Naive thymus-derived CD8-positive, alpha-beta T cell (primary cell): ENCODE measurements around the gene BRD1. TPM values are rescaled to one million over a fixed set of nuclear protein-coding genes. Genes with fewer than 3 reads are reported as not detected.

Experiments
- ATAC-seq, 2 donors: fragments of 150-1000 bp; cut with Tn5 transposase in 1 of 2; sonication (Bioruptor Pico), chemical (Tn5 transposase) in 1 of 2; 1 replicate in 1 of 2; 2 replicates in 1 of 2; pipeline ENCODE4 v1.10.0; 2021; ENCODE audit warnings: mild to moderate bottlenecking in 2 of 2, moderate library complexity in 2 of 2
- POLR2A ChIA-PET: fragments of 350-600 bp; sonication (Branson Sonifier 250); formaldehyde crosslinking; loops from one replicate; lab custom pipeline; 2021; ENCODE audit warnings: antibody characterized with exemption; lab: Charles Lee
- DNase-seq, 10 donors: peaks; one replicate each; pipeline versions ENCODE4 v3.0.0 to v3.0.0-alpha.2; 2020 to 2022
- H3K27ac Mint-ChIP-seq, 10 donors: one replicate each; pipeline ENCODE4 v1.8.0; 2020 to 2022; ENCODE audit warnings: mild to moderate bottlenecking in 10 of 10, mixed read lengths in 10 of 10, moderate library complexity in 4 of 10, inconsistent platforms in 1 of 10
- H3K27me3 Mint-ChIP-seq, 5 donors: one replicate each; pipeline ENCODE4 v1.8.0; 2021 to 2022; ENCODE audit warnings: mixed read lengths in 5 of 5
- H3K36me3 Mint-ChIP-seq, 3 donors: one replicate each; pipeline ENCODE4 v1.8.0; 2020 to 2022; ENCODE audit warnings: mixed read lengths in 3 of 3, mild to moderate bottlenecking in 2 of 3, inconsistent platforms in 1 of 3
- H3K4me1 Mint-ChIP-seq, 4 donors: one replicate each; pipeline ENCODE4 v1.8.0; 2021 to 2022; ENCODE audit warnings: mixed read lengths in 4 of 4
- H3K4me3 Mint-ChIP-seq, 10 donors: one replicate each; pipeline ENCODE4 v1.8.0; 2020 to 2022; ENCODE audit warnings: mild to moderate bottlenecking in 10 of 10, mixed read lengths in 10 of 10, moderate library complexity in 6 of 10, inconsistent platforms in 1 of 10
- H3K9me3 Mint-ChIP-seq, 9 donors: one replicate each; pipeline ENCODE4 v1.8.0; 2020 to 2022; ENCODE audit warnings: mixed read lengths in 9 of 9, mild to moderate bottlenecking in 3 of 9, inconsistent platforms in 1 of 9, moderate library complexity in 1 of 9
- polyA plus RNA-seq, 3 donors: library from polyadenylated mRNA; unstranded; fragments of 300-500 nt; fragmentation: Illumina TruSeq; gene quantifications; one replicate each; pipeline ENCODE4 v1.2.3, GENCODE V29; 2021
- total RNA-seq, 8 experiments: library from RNA in 2 of 8; stranded (reverse) in 2 of 8; gene quantifications; one replicate each; pipeline ENCODE4 v1.2.3 and lab custom pipeline; 2021 to 2026

BRD1 gene
- total and polyA plus RNA-seq, 5 experiments from 2014 or later: 1.9 to 86.8 (median 3.7) TPM

- no peaks in the 10 kb centered on the region for H3K27me3 Mint-ChIP-seq
- DNase-seq (peak in 1 of 10 donors; percentile 18), ATAC-seq (no peak)
- H3K9me3 Mint-ChIP-seq: no peaks in the 10 kb centered on the region
- H3K4me3 Mint-ChIP-seq: no peak overlapping the region
- H3K4me1 Mint-ChIP-seq: peaks cover 6 to 23% (median 11%) of the 10 kb centered on the region in 4 donors
- POLR2A ChIA-PET: no interaction called here
- peak overlapping the region in 2 of 10 donors; percentile 28 to 79 for H3K27ac Mint-ChIP-seq
- peaks cover 0 to 45% (median 8%) of the 10 kb centered on the region in 3 donors for H3K36me3 Mint-ChIP-seq
Observed at GRCh38 chr22:49779211-49779610, 48.5 kb downstream of the BRD1 start.

GRCh38 chr22:49777569-49778249 is 50.0 kb downstream of the BRD1 start:
- Mint-ChIP-seq H3K4me1 (peaks cover 3 to 27% (median 12%) of the 10 kb centered on the region in 4 donors), H3K27ac (no peak overlapping the region), H3K27me3 (no peaks in the 10 kb centered on the region), H3K9me3 (no peaks in the 10 kb centered on the region), H3K4me3 (no peak overlapping the region), H3K36me3 (peaks cover 0 to 48% (median 9%) of the 10 kb centered on the region in 3 donors)
- POLR2A ChIA-PET: interaction anchor here (2.3 kb wide), 1 partner anchor 10 kb away, joined by 5 read pairs; no protein-coding TSS in a partner anchor
- no peak for ATAC-seq
- DNase-seq: peak in 1 of 10 donors; percentile 55

GRCh38 chr22:49776891-49777290 is 50.8 kb downstream of the BRD1 start:
- H3K4me1 Mint-ChIP-seq: peaks cover 7 to 32% (median 16%) of the 10 kb centered on the region in 4 donors
- peaks cover 0 to 49% (median 9%) of the 10 kb centered on the region in 3 donors for H3K36me3 Mint-ChIP-seq
- DNase-seq (no peak), ATAC-seq (no peak)
- H3K27me3 Mint-ChIP-seq: no peaks in the 10 kb centered on the region
- no peaks in the 10 kb centered on the region for H3K9me3 Mint-ChIP-seq
- POLR2A ChIA-PET: interaction anchor here (0.6 to 2.3 kb wide), 2 partner anchors 9 to 148 kb away, joined by 5 read pairs; no protein-coding TSS in a partner anchor
- no peak overlapping the region for H3K27ac Mint-ChIP-seq
- no peak overlapping the region for H3K4me3 Mint-ChIP-seq

GRCh38 chr22:49775867-49776511 is 51.7 kb downstream of the BRD1 start:
- ATAC-seq (no peak), DNase-seq (no peak)
- H3K27me3 Mint-ChIP-seq: no peaks in the 10 kb centered on the region
- POLR2A ChIA-PET: interaction anchor here (0.6 to 2.3 kb wide), 2 partner anchors 8 to 235 kb away, joined by 4 to 5 read pairs; no protein-coding TSS in a partner anchor
- peak overlapping the region in 1 of 10 donors; percentile 51 for H3K4me3 Mint-ChIP-seq
- peaks cover 5 to 32% (median 15%) of the 10 kb centered on the region in 4 donors for H3K4me1 Mint-ChIP-seq
- peaks cover 0 to 44% (median 9%) of the 10 kb centered on the region in 3 donors for H3K36me3 Mint-ChIP-seq
- H3K9me3 Mint-ChIP-seq: no peaks in the 10 kb centered on the region
- H3K27ac Mint-ChIP-seq: peak overlapping the region in 1 of 10 donors; percentile 11

DNA sequence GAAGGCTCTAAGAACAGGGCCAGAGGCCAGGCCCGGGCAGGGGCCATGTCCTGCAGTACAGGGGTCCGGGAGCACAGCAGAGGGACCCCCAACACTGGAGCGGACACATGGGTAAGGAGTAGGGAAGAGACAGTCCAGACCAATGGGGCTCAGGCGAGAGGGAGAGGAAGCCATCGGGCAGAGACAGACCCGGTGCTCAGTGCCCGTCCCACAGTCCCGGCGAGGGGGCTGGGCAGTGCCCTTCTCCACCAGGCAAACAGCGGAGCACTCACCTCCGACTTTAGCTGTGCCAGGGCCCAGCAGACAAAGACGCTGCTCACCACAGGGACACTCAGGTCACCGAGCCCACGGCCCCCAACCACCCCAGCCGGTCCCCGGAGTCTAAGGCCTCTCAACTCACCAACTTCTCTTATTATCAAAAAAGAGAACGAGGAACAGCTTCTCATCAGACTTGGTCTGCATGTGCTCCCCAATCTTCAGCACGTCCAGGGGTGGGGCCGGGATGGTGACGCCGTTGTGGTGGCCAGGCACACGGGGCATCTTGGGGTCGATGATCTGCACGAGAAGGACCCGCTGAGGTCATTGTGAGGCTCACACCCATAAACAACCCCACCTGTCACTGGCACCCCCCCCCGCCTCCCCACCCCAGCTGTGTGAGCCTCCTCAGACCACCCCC is 52.3 kb downstream of the BRD1 start:
- Mint-ChIP-seq H3K4me1 (peaks cover 5 to 34% (median 18%) of the 10 kb centered on the region in 4 donors), H3K27me3 (no peaks in the 10 kb centered on the region), H3K27ac (no peak overlapping the region), H3K4me3 (no peak overlapping the region), H3K36me3 (peaks cover 0 to 44% (median 9%) of the 10 kb centered on the region in 3 donors), H3K9me3 (no peaks in the 10 kb centered on the region)
- ATAC-seq (no peak), DNase-seq (peak in 1 of 10 donors; percentile 44)
- POLR2A ChIA-PET: no interaction called here

DNA sequence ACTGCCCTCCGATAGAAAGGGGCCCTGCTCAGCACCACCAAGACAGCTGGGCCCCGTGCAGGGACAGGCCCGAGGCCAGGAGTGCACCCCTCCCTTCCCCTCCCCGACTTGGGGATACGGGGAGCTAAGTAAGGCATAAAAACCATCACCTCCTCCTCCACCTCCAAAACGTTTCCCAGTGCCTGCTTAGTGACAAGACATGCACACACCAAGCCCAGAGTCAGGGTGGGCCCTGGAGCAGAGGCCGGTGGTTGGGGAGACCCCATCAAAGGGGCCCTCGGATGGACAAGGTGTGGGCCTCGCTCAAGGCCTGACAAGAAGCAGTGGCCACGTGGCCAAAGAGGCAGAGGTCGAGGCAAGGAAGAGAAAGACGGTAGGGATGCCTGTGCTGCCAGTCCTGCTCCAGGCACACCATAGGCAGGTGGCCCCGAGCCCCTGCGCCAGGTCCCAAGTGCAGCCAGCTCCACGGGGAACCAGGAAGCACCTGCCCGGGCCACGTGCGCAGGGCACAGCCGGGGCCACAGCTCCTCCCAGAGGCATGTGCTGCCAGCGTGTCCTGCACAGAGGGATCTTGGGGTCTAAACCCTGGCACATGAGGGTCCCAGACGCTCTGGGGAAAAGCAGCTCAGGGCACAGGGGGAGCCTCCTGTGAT is 53.0 kb downstream of the BRD1 start:
- Mint-ChIP-seq H3K27ac (peak overlapping the region in 4 of 10 donors; percentile 29 to 66 (median 52)), H3K9me3 (no peaks in the 10 kb centered on the region), H3K4me1 (peaks cover 5 to 34% (median 18%) of the 10 kb centered on the region in 4 donors), H3K27me3 (no peaks in the 10 kb centered on the region), H3K36me3 (peaks cover 0 to 44% (median 9%) of the 10 kb centered on the region in 3 donors), H3K4me3 (peak overlapping the region in 1 of 10 donors; percentile 30)
- POLR2A ChIA-PET: no interaction called here
- ATAC-seq (no peak), DNase-seq (peak in 1 of 10 donors; percentile 54)

DNA sequence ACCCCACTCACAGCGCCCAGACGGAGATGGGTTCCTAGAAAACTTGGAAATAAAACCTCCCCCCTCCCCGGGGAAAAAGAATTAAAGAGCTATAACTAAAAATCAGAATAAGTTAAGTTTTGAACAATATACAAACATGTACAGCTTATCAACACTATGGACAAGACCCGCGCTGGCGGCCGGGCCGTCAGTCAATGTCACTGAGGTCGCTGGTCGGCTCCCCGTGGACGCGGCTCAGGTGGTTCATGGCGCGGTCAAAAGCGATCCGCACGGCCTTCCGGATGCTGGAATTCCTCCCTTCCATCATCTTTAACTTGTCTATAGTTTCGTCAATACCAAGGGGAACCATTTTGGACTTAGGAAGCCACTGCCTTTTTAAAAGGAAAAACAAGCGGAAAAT is 53.6 kb downstream of the BRD1 start:
- peaks cover 5 to 30% (median 18%) of the 10 kb centered on the region in 4 donors for H3K4me1 Mint-ChIP-seq
- no peaks in the 10 kb centered on the region for H3K9me3 Mint-ChIP-seq
- no peak overlapping the region for H3K4me3 Mint-ChIP-seq

GRCh38 chr22:49773531-49773930 is 54.1 kb downstream of the BRD1 start:
- H3K4me1 Mint-ChIP-seq: peaks cover 5 to 29% (median 18%) of the 10 kb centered on the region in 4 donors
- DNase-seq (peak in 1 of 10 donors; percentile 27), ATAC-seq (no peak)
- POLR2A ChIA-PET: interaction anchor here (0.7 kb wide), 1 partner anchor 20 kb away, joined by 3 read pairs; no protein-coding TSS in a partner anchor
- H3K4me3 Mint-ChIP-seq: no peak overlapping the region
- H3K9me3 Mint-ChIP-seq: peaks cover 0 to 2% (median 0%) of the 10 kb centered on the region in 9 donors
- peaks cover 0 to 39% (median 6%) of the 10 kb centered on the region in 3 donors for H3K36me3 Mint-ChIP-seq
- peak overlapping the region in 3 of 10 donors; percentile 58 to 85 (median 60) for H3K27ac Mint-ChIP-seq
- no peaks in the 10 kb centered on the region for H3K27me3 Mint-ChIP-seq

More for the DNA sequence above, 53.6 kb downstream of the BRD1 start:
- POLR2A ChIA-PET: interaction anchor here (0.7 kb wide), 1 partner anchor 21 kb away, joined by 3 read pairs; no protein-coding TSS in a partner anchor
- DNase-seq (peak in 1 of 10 donors; percentile 27), ATAC-seq (no peak)
- Mint-ChIP-seq H3K27me3 (no peaks in the 10 kb centered on the region), H3K36me3 (peaks cover 0 to 40% (median 6%) of the 10 kb centered on the region in 3 donors), H3K27ac (peak overlapping the region in 2 of 10 donors; percentile 46 to 66)

DNA sequence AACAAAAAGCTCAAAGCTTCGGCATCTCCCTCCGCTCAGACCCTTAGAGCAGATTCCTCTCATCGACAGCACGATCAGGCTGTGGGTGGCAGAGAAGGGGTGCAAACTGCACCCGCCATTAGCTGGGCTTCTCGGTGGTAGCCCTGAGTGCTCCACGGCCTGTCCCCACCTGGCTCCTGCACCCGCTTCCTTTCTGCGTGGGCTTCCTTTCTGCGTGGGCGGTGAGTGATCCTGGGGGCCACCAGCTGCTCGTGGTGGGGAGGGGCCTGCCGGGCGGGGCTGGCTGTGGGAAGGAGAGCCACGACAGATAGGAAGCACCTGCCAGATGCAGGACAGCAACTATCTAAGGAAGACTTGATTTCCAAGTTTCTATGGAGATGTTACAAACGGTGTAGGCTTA is 55.0 kb downstream of the BRD1 start:
- Mint-ChIP-seq H3K27ac (peak overlapping the region in 7 of 10 donors; percentile 46 to 85 (median 74)), H3K36me3 (peaks cover 0 to 35% (median 6%) of the 10 kb centered on the region in 3 donors), H3K4me3 (peak overlapping the region in 5 of 10 donors; percentile 7 to 33 (median 30)), H3K27me3 (no peaks in the 10 kb centered on the region), H3K4me1 (peaks cover 5 to 29% (median 16%) of the 10 kb centered on the region in 4 donors), H3K9me3 (peaks cover 0 to 2% (median 0%) of the 10 kb centered on the region in 9 donors)
- POLR2A ChIA-PET: interaction anchor here (0.8 to 1.2 kb wide), 3 partner anchors 13 to 79 kb away, joined by 3 read pairs; no protein-coding TSS in a partner anchor
- peak; percentile 15 to 52 for ATAC-seq
- DNase-seq: peak in 2 of 10 donors; percentile 14 to 28

DNA sequence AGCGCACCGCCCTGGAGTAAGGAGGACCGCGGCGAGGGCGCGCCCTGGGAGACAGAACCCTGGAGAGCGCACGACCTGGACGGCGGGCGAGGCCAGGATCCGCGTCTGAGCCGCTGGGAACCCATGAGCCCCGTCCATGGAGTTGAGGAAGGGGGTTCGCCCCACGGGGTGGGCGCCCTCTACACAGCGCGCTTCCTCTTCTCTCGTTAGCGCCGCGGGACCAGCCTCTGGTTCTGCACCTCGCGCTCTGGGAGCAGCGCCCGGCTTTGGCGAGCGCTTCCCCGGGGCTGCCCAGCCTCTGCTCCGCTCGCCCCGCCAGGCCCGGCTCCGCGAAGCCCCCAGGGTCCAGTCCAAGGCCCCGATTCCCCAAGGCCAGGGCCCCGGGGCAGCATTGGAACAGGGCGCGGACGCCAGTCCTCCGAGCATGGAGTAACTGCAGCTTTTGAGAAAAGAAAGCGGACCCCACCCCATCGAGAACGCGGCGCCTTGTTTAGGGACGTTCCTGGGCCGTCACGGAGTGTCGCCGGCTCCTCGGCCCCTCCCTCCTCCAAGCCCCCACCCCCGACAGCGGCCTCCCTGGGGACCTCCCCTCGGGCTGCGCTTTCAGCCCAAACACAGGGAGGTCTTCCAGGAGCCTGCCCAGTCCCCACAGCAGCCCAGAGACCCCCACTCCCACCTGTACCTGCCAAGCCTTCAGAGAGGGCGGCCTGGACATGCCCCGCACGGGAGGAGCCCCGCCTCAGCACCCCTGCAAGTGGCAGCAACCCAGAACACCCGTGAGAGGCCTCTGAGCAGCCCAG is 56.2 kb downstream of the BRD1 start:
- peaks cover 5 to 28% (median 16%) of the 10 kb centered on the region in 4 donors for H3K4me1 Mint-ChIP-seq
- H3K27ac Mint-ChIP-seq: peak overlapping the region in 2 of 10 donors; percentile 27 to 85
- POLR2A ChIA-PET: interaction anchor here (0.6 to 1.2 kb wide), 3 partner anchors 15 to 317 kb away, joined by 3 read pairs; no protein-coding TSS in a partner anchor
- H3K4me3 Mint-ChIP-seq: peak overlapping the region in 1 of 10 donors; percentile 52
- no peaks in the 10 kb centered on the region for H3K27me3 Mint-ChIP-seq
- peaks cover 0 to 12% (median 7%) of the 10 kb centered on the region in 9 donors for H3K9me3 Mint-ChIP-seq
- H3K36me3 Mint-ChIP-seq: peaks cover 9 to 27% (median 12%) of the 10 kb centered on the region in 3 donors
- no peak for ATAC-seq
- DNase-seq: peak in 1 of 10 donors; percentile 56
